Posterior cingulate gyrus (tissue), 11 donors: ENCODE data around the gene DPH2.

ENCODE experiments used
- DNase-seq, 10 donors: peaks; one replicate each; pipeline versions ENCODE4 v3.0.0 to v3.0.0-alpha.2; 2020 to 2021; ENCODE audit warnings: mixed read lengths in 3 of 10
- intact Hi-C: fragments of 100-400 bp; cut with DNase I; formaldehyde crosslinking; loops from one replicate; pipeline ENCODE4 v1.15.1; 2023

DPH2 gene

GRCh38 chr1:44016890-44017400, 47.1 kb downstream of the DPH2 start:
- intact Hi-C loops = no loop called here

DNA sequence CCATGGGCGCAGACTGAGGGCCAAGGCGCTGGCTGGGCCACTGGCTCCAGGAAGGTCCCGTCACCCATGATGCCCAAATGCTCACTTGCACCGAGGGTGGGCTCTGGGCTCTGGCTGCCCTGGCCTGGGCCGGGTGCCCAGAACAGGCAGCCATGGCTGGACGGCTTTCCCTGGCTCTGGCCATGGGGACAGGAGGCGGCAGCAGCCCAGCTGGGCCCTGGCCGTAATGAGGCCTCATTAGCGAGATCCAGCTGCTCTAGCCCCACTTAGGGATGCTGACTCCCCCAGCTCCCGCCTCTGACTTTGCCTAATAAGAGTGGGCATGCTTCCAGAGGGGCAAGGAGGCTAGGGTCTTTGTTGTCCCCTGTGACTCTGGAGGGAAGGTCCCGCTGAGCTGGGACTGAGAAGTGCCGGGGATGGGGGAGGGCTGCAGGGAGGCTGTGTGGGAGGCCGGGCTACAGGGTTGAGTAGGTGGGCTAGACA, 49.7 kb downstream of the DPH2 start:
- DNase-seq = peak in 9 of 10 donors; percentile 46 to 96 (median 70)
- intact Hi-C loops = no loop called here

More at GRCh38 chr1:44016890-44017400, 47.1 kb downstream of the DPH2 start:
- DNase-seq = peak in 1 of 10 donors; percentile 48

DNA sequence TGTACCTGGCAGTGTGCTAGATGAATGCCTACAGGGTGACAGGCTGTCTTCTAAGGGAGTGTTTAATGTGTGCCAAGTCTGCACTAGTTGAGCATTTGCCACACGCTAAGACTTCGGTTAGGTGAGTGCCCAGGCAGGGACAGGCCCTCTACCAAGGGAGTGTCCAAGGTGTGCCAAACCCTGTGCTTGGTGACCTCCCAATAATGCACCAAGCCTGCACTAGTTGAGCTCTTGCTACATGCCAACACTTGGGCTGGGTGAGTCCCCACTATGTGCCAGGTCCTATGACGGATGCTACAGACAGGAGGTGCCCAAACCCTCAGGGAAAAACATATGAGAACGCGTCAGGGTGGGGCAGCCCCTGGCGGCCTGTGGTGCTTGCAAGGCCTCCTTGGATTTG, 50.7 kb downstream of the DPH2 start:
- no peak for DNase-seq
- intact Hi-C loops = no loop called here

- intact Hi-C loops = no loop called here
- peak in 2 of 10 donors; percentile 70 to 91 for DNase-seq
Observed at GRCh38 chr1:44021156-44021555, 51.3 kb downstream of the DPH2 start.

- intact Hi-C loops = no loop called here
- DNase-seq = peak in 2 of 10 donors; percentile 19 to 79
Observed at GRCh38 chr1:44021581-44022321, 51.9 kb downstream of the DPH2 start.
